Cardiac fibroblast (primary cell): ENCODE data around the gene SLC25A36.

Experiments used
- DNase-seq, 2 donors: peaks; one replicate each; pipeline versions ENCODE4 v3.0.0 to v3.0.0-alpha.2; 2010; ENCODE audit warnings: low read depth in 2 of 2
- H3K4me3 ChIP-seq, 2 donors: replicated peaks in 1 of 2; 1 replicate in 1 of 2; 2 replicates in 1 of 2; pipeline ENCODE4 v1.5.1; 2011; ENCODE audit warnings: low read depth in 2 of 2, low read length in 2 of 2, mild to moderate bottlenecking in 2 of 2, moderate library complexity in 1 of 2
- TF ChIP-seq, protein P1 (sequence below): IDR thresholded peaks from one replicate; pipeline ENCODE4 v1.5.1; 2011; ENCODE audit warnings: low read depth, mild to moderate bottlenecking, low read length, inconsistent platforms

The SLC25A36 gene, protein sequence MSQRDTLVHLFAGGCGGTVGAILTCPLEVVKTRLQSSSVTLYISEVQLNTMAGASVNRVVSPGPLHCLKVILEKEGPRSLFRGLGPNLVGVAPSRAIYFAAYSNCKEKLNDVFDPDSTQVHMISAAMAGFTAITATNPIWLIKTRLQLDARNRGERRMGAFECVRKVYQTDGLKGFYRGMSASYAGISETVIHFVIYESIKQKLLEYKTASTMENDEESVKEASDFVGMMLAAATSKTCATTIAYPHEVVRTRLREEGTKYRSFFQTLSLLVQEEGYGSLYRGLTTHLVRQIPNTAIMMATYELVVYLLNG

DNA sequence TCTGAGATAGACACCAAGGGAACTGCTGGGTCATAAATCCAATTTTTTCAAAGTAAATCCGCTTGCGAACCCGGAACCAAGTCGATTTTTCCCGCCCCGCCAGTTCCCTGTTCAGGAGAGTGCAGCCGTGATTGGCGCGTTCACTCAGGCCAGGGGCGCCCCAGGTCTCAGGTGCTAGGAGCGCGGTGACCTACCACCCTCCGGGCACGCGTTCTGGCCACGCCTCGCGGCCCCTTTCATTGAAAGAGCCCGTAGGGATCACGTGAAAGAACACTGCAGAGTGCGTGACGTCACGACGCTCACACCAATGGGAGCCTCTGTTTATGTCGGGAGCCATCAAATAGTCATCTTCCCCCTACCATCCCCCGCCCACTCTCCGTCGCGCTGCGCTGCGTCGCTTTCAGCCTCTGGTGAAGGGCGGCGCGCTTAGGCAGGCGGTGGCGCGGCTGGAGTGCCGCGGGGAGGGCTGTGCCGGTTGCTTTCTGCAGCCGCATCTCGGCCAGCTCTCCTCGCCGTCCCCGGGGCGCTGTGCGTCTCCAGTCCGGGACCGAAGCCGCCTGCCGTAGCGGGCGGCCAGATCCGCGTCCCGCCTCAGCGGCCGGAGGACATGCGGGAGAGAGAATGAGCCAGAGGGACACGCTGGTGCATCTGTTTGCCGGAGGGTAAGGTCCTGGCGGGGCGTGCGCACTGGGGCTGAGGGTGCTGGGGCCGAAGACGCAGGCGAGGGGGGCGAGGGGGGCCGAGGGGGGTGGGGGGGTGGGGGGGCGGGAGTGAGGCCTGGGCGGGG lies at the start of gene SLC25A36:
Gene SLC25A36, plus strand, starts transcription at position 403 of the 787 bp plus-strand sequence. Its CDS starts 219 bp downstream, at position 622.
- peak; percentile 97 to 98 for DNase-seq
- H3K4me3 ChIP-seq = peak within 1 kb of the TSS; percentile 98 to 99
- TF ChIP-seq, protein P1, sequence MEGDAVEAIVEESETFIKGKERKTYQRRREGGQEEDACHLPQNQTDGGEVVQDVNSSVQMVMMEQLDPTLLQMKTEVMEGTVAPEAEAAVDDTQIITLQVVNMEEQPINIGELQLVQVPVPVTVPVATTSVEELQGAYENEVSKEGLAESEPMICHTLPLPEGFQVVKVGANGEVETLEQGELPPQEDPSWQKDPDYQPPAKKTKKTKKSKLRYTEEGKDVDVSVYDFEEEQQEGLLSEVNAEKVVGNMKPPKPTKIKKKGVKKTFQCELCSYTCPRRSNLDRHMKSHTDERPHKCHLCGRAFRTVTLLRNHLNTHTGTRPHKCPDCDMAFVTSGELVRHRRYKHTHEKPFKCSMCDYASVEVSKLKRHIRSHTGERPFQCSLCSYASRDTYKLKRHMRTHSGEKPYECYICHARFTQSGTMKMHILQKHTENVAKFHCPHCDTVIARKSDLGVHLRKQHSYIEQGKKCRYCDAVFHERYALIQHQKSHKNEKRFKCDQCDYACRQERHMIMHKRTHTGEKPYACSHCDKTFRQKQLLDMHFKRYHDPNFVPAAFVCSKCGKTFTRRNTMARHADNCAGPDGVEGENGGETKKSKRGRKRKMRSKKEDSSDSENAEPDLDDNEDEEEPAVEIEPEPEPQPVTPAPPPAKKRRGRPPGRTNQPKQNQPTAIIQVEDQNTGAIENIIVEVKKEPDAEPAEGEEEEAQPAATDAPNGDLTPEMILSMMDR = no peak

DNA sequence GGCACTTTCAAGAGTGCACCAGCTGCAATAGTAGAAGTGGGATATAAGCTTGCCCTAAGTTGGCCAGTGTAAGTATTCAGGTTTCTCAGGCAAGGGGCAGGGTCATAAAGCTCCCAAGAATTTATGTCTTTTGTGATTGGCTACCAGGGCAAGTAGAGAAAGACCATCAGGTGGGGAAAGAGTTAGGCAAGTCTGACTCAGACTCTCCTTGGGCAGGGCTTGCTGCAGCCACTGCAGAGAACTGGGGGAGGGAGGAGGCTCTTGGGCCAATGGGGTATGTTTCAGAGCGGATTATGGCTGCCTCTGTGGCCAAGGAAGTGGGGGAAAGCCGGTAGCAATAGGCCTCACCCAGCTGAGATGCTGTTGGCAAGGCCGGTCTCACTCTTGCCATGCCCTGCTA lies 44.6 kb upstream of the SLC25A36 start:
- TF ChIP-seq, protein P1 = no peak
- no peak overlapping the region for H3K4me3 ChIP-seq
- peak in 1 of 2 donors; percentile 22 for DNase-seq

DNA sequence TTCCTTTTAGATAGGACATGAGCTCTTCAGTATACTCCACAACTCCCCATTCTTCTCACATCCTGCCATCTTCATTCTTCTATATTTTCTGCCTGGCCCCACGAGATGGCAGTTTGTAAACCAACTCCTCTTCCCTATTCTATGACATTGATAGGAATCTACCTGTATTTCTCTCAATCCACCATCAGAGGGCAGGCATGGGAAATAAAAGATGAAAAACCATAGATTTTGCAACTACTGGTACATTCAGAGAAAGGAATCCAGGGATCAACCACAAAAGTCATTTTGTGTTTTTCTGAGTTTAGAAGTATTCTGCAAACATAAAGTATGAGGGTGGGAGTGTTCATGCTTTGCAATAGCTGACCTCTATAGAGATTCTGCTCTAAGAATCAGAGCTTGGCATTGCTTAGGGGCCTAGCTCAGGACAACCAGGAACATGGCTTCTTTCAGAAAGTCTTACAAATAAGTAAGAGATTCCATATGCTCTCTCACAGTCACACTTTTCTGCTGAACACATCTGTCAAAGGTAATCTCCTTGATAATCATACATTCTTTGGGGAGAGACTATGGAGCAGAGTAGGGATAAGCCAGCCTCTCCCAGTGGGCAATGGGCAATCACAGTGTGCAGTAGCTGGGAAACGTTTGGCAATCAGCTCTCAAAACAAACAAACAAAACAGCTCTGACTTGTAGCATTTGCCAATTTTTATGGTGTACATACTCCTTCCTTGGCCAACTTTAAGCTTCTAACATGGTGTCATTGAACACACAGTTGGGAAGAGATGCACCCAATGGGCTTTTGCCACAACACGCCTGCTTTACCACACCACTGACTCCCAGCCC lies 43.1 kb upstream of the SLC25A36 start:
- H3K4me3 ChIP-seq = no peak overlapping the region
- TF ChIP-seq, protein P1 = peak; percentile 62
- peak; percentile 72 to 90 for DNase-seq

DNA sequence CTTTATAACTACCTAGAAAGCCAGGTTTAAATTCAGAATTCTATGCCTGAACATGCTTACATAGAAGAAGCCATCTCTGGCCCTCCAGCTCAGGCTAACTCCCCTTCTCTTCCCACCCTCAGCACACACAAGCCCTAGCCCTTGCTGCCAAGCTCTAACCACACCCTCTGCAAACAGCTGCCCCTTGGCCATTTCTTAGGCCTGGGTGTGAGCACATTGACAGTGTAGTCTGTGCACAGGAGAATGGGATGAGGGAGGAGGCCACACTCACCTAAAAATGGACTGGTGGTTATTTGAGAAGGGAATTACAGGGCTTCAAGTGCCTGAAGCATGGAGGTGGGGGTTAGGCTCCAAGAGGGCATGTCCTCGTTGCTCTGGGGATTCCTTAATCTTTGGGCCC lies 42.3 kb upstream of the SLC25A36 start:
- no peak for DNase-seq
- TF ChIP-seq, protein P1 = no peak
- H3K4me3 ChIP-seq = no peak overlapping the region

DNA sequence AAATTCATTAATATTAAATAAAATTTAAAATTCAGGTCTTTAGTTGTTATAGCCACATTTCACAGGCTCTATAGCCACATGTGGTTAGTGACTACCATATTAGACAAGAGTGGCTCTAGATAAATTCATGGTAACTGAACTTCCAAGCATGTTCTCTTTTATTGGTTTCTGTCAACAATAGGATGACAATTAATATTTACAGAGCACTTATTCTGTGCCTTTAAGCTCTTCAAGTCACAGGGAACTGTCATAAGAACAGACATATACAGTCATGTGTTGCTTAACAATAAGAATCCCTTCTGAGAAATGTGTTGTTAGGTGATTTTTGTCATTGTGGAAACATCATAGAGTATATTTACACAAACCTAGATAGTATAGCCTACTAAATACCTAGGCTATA lies 38.8 kb upstream of the SLC25A36 start:
- TF ChIP-seq, protein P1 = no peak

DNA sequence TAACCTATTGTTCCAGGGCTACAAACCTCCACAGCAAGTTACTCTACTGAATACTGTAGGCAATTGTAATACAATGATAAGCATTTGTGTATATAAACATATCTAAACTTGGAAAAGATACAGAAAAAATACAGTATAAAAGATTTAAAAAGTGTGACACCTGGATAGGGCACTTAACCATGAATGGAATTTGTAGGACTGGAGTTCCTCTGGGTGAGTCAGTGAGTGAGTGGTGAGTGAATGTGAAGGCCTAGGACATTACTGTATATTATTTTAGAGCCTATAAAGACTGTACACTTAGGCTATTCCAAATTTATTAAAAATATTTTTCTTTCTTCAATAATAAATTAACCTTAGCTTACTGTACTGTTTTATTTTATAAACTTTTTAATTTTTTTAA lies 38.4 kb upstream of the SLC25A36 start:
- no peak overlapping the region for H3K4me3 ChIP-seq
- peak in 1 of 2 donors; percentile 28 for DNase-seq
- TF ChIP-seq, protein P1 = no peak

More for the DNA sequence above, 38.8 kb upstream of the SLC25A36 start:
- DNase-seq = no peak
- no peak overlapping the region for H3K4me3 ChIP-seq
